Dermis blood vessel endothelial cell (primary cell): Measurements from ENCODE around the gene DENND5A. TPM values are rescaled to one million over a fixed set of nuclear protein-coding genes. Genes with fewer than 3 reads are reported as not detected.
A peak's percentile ranks its signal among the peaks of the same experiment; 100 is the strongest.
"Not testable (repeated sequence)": the region's sequence is repeated elsewhere in the genome, so short reads cannot be mapped to it uniquely, and the experiment has no call there.

Experiments used
- DNase-seq: peaks from one replicate; pipeline ENCODE4 v3.0.0; 2010
- total RNA-seq: library from RNA; depleted of rRNA; stranded (reverse); fragments of >200 nt; gene quantifications from 2 replicates; pipeline ENCODE4 v1.2.3, GENCODE V29; 2014

DENND5A gene
- total RNA-seq, 1 donor from 2014 or later, result 146 TPM

DNA sequence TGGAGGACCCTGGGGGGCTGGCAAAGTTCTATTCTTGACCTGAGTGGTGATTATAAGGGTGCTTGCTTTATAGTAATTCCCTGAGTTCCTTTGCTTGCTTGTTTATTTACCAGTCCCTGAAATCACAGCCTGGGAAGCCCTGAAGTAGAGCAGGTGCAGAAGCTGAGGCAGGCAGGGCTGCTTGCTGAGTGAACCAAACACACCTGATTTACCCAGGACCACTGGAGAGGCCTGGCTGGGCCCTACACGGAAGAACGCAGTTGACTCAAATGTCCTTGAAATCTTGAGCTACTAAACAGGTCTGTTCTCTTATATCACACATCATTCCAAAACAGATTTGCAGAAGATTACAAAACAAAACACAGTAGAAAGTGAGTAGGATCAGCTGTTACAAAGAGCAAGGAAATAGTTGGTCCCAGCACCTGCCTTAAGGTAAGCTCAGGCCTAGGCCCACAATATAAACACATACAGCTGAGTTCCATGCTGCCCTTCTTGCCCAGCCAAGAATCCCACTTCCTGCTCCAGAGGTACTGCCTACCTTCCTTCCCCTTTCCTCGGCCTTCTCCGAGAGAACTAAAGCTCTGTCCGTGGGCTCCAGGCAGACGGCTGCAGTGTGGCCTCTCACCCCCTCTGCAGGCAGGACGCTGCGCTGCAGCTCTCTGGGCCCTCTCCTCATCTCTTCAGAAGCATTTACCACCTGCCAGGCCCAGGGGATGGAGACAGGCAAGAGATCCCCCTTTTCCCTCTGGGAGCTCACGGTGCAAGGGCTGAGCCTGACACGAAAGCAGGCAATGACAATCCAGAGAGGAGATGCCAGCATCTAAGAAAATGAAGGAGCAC is 127.6 kb downstream of the DENND5A start:
- peak; percentile 88 for DNase-seq

DNA sequence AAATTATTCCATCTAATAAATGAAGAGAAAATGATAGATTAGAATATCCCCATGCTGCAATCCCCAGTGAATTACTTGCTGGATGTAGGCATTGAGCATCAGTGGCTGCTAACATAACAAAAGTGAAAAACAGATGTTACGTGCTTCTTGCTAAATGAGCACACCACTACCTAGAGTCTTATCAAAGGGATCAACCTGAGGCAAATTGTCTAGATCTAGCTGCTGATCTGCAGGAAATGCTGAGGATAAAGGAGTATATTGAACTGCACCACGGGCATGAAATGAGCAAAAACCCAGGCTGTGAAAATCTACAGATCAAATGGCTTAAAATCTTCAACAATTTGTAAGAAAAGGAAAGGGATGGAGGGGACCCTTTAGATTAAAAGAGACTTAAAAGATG is 128.4 kb downstream of the DENND5A start:
- DNase-seq, result no peak

DNA sequence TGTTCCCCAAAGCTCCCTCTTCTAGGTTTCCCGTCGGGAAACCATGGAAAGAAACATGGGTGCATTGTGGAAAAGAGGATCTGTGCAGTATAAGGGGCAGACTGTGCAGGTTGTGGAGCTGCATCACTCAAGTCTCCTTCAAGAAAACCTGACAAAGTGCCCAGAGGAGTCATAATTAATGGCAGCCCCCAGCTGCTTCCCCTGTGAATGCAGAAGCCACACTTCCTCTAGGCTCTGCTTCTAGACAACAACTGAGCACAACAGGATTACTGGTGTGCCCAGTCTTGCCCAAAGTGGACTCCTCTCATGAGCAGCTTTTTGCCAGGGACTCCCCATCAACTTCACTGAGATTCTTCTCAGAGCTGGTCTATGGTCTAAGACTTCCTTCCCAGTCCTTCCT is 131.2 kb downstream of the DENND5A start:
- peak; percentile 7 for DNase-seq

DNA sequence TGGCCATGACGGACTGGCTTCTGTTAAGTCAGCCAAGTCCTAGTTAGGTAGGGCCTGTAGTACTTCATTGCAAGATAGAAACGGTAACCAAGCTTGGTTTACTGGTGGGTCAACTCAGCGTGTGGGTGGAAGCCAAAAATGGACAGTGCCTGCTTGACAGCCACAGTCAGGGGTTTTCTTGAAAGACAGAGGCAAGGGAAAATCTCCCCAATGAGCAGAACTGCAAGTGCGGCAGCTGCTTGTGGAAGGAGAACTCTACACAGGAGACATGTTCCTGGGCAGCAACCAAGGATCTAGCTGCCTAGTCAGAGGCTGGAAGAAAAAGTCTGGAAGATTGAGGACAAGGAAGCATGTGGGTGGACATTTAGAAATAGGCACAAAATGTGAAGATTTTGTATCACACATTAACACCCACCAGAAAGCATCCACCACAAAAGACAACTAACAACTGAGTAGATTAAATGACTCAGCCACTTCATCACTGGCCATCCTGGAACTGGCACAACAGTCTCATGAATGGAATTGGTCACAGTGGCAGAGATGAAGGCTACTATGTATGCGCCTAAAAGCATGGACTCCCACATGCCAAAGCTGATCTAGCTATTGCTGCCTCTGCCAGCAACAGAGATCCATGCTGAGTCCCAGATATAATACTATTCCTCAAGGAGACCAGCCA is 132.8 kb downstream of the DENND5A start:
- DNase-seq, result no peak

DNA sequence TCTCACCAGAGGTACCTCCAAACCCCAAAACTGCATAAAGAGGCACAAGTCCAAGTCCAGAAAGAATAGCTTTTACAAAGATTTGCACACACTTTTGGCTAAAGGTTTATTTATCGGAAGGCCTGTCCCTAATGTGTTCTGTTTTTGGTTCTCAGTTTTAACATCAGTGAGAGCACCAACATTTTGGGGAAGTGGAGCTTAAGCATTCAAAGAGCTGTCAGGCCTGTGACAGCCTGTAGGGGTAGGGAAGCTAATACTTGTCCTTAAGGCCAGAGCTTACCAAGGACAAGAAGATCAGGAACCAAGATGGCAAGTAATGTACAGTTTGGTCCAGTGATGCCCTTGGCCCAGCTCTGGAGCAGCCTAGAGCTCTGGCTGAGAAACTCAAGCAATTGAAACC is 134.9 kb downstream of the DENND5A start:
- no peak for DNase-seq

DNA sequence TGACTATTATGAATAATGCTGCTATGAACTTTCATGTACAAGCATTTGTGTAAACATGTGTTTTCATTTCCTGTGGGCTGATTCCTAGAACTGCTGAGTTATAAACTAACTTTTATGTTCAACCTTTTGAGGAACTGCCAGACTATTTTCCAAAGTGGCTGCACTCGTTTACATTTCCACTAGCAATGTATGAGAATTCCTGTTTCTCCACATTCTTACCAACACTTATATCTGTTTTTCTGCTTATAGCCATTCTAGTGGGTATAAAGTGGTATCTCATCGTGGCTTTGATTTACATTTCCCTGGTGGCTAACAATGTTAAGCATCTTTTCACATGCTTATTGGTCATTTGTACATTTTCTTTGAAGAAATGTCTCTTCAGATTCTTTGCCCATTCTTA is 138.5 kb downstream of the DENND5A start:
- no peak for DNase-seq

DNA sequence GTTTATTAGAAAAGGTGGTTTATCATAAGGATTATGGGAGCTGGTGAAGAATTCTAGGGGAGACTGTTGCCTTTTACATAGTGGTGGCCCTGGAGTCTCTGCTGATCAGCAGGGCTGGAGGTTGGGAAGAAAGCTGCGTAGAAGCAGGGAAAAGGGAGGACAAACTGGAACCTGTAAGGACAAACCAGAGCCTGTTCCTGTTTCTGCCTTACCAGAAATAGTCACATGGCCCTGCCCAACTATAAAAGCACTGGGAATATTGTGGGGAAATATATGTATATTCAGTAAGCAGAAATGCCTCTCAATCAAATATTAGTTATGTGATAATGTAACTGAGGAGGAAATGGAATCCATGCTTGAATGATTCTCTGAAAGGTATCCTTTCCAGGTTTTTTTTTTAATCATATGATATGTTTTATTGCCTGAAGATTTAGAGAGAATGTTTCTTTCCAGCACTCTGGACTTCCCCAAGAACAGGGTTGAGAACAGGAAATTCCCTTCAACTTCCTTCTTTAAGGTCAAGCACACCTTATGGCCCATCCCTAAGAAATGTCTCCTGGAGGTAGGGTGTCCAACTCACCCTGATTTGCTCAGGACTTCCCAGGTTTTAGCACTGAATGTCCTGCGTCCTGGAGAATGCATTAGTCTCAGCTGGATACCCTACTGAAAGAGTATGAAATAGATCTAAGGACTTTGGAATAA is 139.8 kb downstream of the DENND5A start:
- no peak for DNase-seq

DNA sequence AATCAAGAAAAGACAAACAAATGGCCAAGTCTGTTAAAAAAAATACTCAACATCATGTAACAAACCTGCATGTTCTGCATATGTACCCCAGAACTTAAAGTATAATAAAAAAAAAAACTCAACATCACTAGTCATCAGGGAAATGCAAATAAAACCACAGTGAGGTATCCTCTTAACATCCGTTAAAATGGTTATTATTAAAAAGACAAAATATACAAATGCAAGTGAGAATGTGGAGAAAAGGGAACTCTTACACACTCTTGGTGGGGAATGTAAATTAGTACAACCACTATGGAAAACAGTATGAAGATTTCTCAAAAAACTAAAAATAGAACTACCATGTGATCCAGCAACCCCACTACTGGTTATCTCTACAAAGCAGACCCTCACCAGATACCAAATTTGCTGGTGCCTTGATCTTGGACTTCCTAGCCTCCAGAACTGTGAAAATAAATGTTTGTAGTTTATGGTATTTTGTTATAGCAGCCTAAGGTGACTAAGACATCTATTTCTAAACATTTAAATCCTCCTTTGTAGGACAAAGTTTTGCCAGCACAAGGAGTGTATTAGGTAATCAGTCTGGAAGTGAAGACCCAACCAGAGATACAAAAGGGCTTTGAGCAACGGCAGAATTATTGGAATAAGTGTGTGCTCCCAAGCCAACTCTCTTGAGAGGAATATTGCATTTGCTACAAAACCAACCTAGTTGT is 141.4 kb downstream of the DENND5A start:
- no peak for DNase-seq

DNA sequence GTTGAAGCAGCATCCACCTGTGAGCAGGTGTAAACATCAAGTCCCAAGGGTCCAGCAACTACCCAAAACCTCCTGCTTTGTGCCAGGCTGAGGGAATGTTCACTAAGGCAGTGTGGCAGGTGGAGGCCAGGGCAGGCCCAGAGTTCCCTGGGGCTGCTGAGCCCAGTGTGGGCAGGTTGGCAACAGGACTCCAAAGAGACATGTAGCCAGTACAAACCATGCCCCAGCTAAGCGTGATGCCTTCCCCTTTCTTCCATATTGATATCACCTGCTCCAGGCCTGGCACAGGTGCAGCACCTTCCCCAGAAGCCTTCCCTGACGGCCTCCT is 143.7 kb downstream of the DENND5A start:
- DNase-seq, result no peak

DNA sequence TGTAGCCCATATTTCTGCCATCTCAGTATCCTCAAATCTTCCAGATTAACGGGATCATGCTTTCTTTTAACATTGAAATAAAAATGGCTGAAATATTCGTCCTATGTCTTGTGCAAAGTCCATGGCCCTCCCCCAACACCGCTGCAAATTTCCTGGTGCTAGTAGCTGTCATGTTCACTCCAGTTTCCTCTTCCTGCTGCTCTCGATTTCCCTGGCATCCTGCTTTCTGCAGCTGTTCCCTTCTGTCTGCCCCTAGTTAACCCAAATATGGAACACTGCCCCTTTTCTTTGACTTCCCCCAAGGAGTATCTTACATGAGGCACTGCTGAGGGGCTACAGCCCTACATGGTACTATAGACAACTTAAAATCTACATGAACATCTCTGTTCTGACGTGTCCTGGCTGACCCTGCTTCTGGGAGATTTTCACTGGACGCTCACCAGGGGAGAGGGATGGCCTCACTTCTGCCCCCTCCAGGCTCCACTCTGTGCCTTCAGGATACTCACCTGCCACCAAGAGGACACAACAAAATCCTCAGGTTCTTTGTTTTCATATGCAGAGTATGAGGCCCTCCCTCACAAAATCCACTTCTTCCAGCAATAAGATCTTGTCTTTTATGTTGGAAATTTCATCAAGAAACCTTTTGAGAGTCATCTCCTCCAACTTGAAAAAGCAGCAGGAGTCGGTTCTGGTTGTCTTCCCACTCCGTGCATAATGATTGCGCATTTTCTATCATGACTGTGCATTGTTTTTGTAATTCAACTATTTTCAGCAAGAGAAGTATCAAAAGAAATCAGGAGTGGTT is 144.3 kb downstream of the DENND5A start:
- DNase-seq, result peak; percentile 34

DNA sequence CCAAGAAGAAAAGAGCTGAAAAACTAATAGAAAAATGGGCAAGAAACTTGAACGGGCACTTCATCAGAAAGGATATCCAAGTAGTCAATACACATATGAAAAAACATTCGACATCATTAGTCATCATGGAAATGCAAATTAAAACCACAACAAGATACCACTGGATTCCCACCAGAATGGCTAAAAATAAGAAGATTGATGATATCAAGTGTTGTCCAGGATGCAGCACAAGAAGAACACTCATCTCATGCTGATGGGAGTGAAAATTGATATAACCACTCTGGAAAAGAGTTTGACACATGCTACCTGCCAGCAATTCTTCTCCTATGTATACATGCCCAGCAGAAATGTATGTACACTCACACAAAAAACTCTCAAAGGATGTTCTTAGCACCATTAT is 146.9 kb downstream of the DENND5A start:
- DNase-seq, result no peak

DNA sequence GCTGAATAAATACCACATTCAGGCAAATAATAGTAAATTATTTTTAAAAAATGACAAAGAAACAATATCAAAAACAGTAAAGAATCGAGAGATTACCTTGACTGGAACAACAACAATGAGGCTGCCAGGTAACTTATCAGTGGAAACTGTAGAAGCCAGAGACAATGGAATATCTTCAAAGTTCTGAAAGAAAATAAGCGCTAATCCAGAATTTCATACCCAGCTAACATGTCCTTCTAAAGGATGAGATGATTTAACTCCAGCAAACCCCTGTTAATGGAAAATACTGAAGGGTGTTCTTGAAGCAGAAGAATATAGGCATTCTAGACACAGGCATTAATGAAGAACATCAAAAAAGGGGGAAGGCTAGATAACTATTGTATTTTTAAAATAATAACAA is 153.1 kb downstream of the DENND5A start:
- DNase-seq, result no peak

DNA sequence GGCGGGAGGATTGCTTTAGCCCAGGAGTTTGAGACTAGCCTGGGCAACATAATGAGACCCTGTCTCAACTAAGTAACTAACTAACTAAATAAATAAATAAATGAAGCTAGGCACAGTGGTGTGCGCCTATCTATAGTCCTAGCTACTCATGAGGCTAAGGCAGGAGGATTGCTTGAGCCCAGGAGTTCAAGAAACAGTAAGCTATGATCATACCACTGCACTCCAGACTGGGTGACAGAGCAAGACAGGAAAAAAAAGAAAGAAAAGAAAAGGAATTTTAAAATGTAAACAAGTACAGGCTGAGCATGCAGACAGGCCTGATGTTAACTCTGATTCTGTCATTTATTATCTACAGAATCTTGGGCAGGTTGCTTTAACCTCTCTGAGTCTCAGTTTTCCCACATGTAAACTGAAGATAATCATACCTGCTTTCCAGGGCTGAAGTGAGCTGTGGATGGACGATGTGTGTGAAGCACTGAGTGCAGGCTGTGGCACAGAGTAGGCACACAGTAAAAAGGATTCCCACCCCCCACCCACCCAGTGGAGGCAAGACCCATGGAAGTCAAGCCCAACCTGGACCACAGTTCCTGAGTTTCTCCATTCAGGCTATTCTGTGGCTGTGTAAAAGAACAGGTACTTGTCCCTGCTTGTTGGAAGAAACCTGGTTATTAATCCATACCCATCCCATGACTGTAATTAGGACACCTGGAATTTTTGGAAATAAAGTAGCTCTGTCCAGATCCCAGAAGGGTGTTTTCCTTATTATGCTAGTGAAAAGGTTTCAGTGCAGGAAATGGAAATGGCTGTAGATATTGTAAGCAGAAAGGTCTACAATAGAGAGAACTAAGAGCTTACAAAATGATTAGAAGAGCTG is 155.1 kb downstream of the DENND5A start:
- DNase-seq, result no peak

DNA sequence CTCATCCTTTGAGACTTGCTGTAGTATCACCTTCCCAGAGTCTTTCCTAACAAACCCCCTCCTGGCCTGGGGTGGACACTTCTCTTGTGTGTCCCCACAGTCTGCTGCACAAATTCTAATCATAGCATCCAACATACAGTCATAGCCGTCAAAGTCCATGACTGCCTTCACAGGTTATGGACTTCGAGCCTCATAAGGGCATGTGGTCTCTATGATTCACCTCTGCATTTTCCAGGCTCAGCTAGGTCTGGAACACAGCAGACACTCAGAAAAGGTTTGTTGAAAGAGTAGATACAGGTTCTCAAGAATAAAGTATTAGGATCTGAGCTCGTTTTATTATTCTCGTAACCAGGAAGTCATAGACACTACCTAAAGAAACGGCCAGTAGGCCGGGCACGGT is 160.6 kb downstream of the DENND5A start:
- no peak for DNase-seq

DNA sequence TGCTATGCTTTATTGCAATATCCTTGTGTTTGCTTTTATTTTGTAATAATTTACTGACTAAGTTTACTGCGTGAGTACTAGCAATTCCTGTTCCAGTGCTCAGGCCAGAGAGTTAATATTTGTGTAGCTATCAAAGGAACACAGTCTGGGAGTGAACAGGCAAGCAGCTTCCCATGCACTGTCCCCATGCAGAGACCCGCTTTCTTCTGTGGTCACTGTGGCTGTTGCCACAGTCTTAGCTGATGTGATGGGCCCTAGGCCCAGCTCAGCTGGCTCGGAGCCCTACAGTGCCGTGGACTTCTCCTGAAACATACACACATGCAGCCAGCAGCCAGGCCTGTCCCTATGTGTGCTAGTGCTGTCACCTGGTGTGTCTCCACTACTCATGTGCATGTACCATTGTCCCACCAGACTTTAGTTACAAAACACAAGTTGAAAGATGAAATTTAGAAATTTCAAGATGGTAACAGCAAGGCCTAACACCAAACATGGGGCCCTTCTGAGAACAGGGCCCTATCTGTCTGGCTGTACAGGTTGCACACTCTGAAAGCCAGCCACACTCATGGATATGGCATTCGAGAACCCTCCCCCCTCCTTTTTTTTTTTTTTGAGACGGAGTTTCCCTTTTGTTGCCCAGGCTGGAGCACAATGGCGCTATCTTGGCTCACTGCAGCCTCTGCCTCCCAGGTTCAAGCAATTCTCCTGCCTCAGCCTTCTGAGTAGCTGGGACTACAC is 161.4 kb downstream of the DENND5A start:
- DNase-seq, result no peak

DNA sequence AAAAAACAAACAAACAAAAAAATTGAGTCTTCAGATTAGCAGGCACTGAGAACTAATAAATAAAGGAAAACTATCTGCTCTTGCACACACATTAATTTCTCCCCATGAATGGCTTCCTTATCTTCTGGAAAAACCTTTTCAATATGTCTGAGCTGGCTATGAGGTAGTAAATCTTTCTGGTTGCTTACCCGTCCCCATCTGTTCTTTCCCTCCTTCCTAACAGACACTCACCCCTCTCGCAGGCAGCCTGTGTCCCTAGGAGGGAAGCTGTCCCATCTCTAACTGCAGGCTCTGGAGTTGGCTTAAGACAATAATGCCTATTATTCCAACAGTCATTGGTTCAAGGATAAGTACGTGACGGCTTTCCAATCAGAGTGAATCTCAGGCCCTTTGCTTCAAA is 165.5 kb downstream of the DENND5A start:
- no peak for DNase-seq

DNA sequence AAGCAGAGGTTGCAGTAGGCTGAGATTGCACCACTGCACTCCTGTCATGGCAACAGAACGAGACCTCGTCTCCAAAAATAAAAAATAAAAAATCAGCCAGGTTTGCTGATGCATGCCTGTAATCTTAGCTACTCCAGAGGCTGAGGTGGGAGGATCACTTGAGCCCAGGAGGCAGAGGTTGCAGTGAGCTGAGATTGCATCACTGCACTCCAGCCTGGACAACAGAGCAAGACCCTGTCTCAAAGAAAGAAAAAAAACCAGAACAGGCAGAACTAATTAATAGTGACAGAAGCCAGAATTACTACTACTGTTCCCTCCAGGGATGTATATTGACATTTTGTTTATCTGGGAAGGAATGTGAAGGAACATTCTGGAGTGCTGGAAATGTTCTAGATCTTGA is 166.7 kb downstream of the DENND5A start:
- not testable (repeated sequence) for DNase-seq

DNA sequence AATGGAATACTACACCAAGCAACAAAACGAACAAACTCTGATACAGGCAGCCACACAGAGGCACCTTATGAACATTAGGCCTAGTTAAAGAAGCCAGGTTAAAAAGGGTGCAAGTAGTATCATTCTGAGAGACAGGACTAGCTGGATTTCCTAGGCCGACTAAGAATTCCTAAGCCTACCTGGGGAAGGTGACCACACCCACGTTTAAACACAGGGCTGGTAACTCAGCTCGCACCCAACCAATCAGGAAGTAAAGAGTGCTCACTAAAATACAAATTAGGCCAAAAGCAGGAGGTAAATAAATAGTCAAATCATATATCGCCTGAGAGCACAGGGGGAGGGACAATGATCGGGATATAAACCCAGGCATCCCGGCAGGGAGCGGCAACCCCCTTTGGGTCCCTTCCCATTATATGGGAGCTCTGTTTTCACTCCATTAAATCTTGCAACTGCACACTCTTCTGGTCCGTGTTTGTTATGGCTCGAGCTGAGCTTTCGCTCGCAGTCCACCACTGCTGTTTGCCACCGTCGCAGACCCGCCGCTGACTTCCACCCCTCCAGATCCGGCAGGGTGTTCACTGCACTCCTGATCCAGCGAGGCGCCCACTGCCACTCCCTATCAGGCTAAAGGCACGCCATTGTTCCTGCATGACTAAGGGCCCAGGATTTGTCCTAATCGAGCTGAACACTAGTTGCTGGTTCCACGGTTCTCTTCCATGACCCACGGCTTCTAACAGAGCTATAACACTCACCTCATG is 167.8 kb downstream of the DENND5A start:
- DNase-seq, result not testable (repeated sequence)

DNA sequence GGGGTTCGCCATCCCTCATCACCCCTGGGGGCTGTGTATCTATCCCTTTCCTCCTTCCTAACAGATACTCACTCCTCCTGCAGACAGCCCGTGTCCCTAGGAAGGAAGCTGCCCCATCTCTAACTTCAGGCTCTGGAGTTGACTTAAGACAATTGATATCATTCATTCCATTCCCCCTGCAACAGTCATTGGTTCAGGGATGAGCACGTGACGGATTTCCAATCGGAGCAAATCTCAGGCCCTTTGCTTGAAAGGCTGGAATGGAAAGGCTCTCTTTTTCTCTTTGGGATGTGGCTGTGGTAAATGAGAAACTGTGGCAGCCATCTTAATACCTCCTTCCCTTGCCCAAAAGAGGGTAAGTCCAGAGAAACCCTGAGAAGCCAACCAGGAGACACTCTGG is 168.7 kb downstream of the DENND5A start:
- no peak for DNase-seq

DNA sequence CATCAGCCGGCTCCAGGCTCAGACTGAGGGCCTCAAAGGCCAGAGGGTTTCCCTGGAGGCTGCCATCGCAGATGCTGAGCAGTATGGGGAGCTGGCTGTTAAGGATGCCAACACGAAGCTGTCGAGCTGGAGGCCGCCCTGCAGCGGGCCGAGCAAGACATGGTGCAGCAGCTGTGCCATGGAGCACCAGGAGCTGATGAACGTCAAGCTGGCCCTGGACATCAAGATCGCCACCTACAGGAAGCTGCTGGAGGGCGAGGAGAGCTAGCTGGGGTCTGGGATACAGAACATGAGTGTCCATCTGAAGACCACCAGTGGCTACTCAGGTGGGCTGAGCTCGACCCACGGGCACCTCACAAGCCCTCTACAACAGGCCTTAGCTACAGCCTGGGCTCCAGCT is 169.7 kb downstream of the DENND5A start:
- DNase-seq, result peak; percentile 14
